ENCODE results near the gene ALG14.
A peak's percentile ranks its signal among the peaks of the same experiment; 100 is the strongest.

Gene ALG14

DNA sequence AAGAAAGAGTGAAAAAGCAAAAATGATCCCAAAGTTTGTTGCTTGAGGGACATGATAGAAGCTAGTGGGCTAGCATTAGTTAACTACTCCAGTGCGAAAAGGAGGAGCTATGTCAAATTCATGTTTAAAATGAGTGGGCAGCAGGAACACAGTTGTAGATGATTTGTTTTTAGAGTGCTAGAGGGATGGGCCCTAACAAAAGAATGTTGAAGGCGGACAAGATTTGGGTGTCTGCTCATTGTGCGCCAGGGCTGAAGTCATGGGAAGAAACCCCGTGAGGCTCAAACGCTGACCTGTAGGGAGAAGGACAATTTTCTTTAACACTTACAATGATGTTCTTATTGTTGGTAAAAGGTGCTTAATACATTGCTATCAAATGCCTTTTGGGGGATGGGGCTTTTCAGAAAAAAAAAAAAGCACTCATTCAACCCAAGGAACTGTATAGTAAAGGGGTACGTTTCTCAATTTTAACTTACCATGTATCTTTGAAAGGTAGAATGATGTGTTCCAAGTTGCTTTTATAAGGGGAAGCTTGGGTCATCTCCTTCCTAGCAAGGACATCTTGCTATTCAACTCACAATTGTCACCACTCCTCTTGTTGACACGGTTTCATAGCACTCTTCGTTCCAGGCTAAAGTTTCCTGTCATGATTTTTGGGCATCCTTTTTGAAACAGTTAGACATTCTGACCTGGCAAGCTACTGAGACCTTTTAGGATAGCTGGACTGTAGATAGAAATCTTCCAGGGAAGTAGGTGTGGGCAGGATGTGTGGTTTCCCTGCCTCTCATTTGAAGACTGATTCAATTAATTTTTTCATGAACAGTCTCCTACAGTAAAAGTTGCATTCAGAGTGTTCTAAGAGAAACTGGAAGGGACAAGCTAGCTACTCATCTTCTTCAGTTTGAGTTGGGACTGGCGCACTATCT lies 92.8 kb downstream of the ALG14 start:
- FAIRE-seq = no peak

- FAIRE-seq = no peak
Measured at GRCh38 chr1:94979131-94979530, 93.6 kb downstream of the ALG14 start.

GRCh38 chr1:94978401-94978800 lies 94.3 kb downstream of the ALG14 start:
- no peak for FAIRE-seq

DNA sequence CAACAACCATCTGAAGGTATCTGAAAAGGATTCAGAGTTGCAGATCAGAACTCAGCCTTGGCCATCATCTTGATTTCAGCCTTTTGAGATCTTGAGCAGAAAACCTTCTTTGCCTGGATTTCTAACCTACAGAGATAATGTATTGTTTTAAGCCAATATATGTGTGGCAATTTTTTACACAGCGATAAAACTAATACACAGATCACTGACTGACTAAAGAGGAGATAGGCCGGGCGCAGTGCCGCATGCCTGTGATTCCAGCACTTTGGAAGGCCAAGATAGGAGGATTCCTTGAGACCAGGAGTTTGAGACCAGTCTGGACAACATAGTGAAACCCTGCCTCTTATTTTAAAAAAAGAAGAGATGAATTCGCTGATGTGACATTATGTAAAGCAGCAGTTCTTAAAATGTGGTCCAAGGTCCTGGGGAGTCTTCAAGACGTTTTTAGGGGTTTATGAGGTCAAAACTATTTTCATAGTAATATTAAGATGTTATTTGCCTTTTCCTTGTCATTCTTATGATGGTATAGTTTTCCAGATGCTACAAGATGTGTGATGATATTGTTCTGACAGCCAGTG lies 95.7 kb downstream of the ALG14 start:
- FAIRE-seq = no peak

DNA sequence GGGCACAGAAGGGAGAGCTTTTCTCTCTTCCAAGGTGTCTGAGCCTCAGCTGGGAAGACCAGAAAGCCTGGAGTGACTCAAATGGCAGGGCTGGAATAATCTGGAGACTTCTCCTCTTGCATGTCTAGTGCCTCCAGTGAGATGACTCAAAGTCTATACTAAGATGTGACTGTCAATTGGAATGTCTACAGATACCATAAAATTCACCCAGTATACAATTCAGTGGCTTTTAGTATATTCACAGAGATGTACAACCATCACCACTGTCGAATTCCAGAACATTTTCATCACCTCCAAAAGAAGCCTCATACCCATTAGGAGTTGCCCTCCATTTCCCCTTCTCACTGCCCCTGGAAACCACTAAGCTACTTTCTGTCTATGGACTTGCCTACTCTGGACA lies 97.9 kb downstream of the ALG14 start:
- FAIRE-seq = no peak

DNA sequence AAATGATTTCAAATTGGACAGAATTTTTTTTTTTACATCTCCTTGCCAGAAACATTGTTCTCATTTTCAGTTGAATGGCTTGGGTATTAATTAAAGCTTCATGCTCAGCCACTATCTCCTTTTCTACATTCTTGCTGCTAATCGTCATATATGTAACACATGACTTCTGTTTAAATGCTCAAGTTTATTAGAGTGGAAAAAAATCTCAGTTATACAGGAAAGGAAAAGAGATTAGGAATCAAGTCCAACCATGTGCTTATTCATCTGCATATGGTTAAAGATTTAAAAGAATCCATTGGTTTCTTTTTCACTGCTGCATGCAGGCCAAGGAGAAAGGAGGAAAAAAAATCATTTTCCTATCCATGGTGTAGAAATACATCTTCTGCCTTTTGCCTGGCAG lies 98.5 kb downstream of the ALG14 start:
- FAIRE-seq = no peak

DNA sequence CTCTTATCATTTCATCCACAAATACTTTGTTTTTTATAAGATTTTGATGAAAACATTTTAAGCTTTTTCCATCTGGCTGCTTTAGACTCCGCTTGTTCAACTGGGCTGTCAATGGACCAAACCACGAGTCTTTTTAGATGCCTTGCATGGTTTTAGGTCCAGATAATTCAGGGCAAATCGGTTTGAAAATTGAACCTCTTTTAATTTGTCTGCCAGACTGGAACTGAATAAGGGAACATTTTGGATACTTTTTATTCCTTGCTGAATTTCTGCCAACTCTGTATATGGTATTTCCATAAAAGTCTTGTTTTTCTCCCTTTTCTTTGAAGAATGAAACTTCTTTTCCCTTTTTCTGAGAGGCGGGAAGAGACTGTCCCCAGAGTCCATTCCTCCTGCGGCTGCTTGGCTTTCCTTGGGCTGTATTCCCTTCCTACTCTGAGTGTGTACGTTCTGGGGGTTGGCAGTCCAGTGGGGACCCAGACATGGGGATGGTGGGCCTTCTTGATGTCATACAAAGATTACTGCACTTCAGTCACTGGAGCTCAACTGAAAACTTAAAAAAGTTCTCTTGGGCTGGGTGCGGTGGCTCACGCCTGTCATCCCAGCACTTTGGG lies 99.3 kb downstream of the ALG14 start:
- no peak for FAIRE-seq

- no peak for FAIRE-seq
Measured at GRCh38 chr1:94971491-94971924, 101.2 kb downstream of the ALG14 start.

DNA sequence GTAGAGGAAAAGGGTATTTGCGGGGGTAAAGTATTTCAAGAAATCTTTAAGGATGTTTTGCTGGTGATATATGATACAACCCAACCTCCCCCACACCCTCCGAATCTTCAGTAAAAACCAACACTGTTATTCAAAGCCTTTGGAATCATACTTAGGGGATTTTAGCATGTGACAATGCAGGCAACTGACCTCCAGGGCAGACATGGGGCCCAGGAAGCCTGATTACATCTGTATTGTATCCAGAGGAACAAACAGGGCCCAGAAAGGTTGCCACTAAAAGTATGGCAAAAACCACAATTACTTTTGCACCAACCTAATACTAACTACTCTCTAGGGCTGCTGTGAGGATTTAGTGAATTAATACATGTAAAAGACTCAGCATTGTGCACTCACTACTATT lies 102.0 kb downstream of the ALG14 start:
- FAIRE-seq = no peak

DNA sequence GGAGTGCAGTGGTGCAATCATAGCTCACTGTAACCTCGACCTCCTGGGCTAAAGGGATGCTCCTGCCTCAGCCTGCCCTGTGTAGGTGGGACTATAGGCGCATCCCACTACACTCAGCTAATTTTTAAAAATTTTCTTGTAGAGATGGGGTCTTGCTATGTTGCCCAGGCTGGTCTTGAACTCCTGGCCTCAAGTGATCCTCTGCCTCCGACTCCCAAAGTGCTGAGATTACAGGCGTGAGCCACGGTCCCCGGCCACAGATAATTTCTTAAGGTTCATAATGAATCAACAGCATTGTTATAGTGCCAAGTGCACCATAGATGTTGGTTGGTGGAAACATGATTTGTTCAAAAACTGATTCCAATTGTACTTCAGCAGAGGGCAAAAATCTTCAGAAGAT lies 103.6 kb downstream of the ALG14 start:
- no peak for FAIRE-seq

GRCh38 chr1:94966033-94966432 lies 106.7 kb downstream of the ALG14 start:
- no peak for FAIRE-seq

- FAIRE-seq = no peak
Measured at GRCh38 chr1:94963864-94964263, 108.9 kb downstream of the ALG14 start.

- FAIRE-seq = peak; percentile 81
Measured at GRCh38 chr1:94962409-94963265, 110.1 kb downstream of the ALG14 start.

DNA sequence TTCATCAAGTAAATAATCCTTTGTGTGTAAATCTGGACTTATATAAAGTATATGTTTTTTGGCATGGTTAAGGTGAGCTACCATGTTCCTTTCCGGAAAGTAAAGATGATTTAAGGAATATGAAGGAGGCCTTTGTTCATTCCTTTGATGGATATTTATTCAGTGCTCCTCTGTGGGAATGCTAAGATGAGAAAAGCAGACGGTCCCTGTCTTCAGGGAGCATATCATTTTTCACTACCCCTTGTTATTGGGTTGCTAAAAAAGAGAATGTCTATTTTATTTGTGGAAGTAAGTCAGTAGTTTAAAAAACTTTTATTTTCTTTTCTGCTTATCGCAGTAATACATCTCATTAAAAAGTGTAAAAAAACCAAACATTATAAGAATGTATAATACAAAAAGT lies 110.8 kb downstream of the ALG14 start:
- no peak for FAIRE-seq

- FAIRE-seq = no peak
Measured at GRCh38 chr1:94961582-94961981, 111.2 kb downstream of the ALG14 start.

DNA sequence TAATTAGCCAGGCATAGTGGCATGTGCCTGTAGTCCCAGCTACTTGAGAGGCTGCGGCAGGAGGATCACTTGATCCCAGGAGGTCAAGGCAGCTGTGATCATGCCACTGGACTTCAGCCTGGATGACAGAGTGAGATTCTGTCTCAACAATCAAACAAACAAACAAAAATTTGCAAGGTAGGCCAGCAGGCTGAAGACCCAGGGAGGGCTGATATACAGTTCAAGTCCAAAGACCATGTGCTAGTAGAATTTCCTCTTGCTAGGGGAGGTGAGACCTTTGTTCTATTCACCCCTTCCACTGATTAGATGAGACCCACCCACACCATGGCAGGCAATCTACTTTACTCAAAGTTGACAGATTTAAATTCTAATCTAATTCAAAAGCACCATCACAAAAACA lies 114.7 kb downstream of the ALG14 start:
- FAIRE-seq = no peak

- no peak for FAIRE-seq
Measured at GRCh38 chr1:94955767-94956632, 116.8 kb downstream of the ALG14 start.

DNA sequence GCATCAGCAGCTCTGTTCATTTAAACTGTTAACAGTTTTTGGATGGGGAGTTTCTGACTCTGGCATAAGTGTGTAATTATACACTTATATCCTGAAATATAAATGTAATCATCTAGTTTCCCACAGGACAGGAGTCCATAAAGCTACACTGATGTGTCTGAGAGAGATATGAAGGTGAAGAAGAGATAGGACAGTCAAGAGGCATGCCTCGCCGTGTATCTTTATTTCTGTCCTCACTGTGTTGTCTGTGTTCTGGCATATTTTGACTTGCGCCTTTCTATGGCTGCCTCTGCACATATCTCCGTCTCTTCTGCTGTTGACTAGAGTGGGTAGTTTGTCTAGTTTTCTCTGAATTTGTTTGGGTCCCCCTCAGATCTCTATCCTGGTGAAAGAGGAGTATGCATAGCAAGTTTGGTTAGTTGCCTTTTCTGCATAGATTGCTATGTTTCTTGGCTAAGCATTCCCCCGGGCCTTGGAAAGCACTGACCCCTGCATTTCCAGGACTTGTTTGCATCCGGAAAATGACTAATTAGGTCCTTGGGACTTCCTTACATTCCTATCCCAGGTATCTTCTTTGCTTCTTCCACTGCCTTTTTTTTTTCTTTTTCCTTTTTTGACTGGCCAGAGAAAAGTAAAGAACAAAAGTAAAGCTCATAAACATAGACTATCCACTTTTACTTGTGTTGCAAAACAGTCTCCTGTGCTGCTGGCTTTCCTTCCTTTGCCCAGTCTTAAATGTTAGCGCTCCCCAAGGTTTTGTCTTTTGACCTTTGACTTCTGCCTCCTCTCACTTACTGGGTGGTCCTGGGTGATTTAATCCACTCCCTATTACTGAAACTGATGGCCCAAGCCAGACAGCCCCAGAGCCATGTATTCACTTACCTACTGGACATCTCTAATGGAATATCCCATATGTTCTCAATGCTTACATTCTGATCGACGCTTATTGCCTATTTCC lies 118.2 kb downstream of the ALG14 start:
- no peak for FAIRE-seq

- FAIRE-seq = no peak
Measured at GRCh38 chr1:94953746-94954145, 119.0 kb downstream of the ALG14 start.

DNA sequence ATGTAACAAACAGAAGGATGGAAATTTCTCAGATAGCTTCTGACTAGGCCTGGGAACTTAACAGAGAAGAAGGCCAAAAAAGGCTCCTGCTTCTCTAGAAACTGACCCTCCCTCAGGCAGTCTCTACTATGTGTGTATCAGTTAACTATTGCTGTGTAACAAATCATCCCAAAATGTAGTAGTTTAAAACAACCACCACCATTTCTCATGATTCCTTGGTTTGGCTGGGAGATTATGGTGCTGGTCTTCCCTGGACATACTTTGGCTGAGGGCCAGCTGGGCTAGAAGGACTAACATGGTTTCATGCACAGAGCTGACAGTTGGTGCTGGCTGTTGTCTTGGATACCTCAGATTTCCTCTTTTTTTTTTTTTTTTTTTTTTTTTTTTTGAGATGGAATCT lies 119.6 kb downstream of the ALG14 start:
- FAIRE-seq = no peak

- no peak for FAIRE-seq
Measured at GRCh38 chr1:94952539-94952938, 120.2 kb downstream of the ALG14 start.
